NCI-H69 (cell line): Measurements from ENCODE around the gene CAPN9.
"Not testable (repeated sequence)": the region's sequence is repeated elsewhere in the genome, so short reads cannot be mapped to it uniquely, and the experiment has no call there.

ENCODE experiments used
- DNase-seq: peaks from one replicate; lab custom pipeline; 2025; lab: John Stamatoyannopoulos, UW

Gene CAPN9

DNA sequence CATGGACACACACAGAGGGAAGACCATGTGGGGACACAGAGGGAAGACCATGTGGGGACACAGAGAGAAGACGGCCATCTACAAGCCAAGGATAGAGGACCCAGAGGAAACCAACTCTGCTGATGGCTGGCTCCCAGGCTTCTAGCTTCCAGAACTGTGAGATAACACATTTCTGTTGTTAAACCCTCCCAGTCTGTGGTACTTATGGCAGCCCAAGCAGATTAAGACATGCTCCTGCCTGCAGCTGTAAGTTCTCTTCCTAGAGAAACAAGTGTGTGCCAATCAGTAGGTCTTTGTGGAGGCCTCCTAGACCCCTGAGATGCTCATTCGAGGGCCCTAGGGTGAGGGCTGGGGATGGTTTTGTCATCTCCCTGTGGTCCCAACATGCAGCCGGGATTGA is 35.9 kb upstream of the CAPN9 start:
- no peak for DNase-seq

DNA sequence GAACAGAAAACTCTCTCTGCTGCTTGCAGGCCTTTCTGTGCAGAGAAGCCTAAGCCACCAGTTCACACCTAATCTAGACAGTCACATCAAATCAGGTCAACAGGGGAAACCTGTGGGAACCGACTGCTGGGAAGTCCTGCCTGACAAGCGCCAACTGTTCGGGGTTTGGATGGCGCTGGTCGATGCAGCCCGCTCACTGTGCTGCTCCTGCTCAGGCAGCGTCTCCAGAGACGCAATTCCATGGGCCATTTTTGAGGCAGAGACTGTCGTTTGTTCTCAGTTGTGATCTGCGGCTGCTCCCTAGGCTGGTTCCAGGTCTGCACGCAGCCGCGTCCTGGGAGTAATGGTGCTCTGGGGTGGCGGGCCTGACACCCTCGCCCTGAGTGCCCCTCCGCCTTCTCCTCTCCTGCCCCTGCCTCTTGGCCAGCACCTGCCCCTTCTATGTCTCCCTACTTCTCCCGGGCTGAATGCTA is 34.7 kb upstream of the CAPN9 start:
- DNase-seq = no peak

DNA sequence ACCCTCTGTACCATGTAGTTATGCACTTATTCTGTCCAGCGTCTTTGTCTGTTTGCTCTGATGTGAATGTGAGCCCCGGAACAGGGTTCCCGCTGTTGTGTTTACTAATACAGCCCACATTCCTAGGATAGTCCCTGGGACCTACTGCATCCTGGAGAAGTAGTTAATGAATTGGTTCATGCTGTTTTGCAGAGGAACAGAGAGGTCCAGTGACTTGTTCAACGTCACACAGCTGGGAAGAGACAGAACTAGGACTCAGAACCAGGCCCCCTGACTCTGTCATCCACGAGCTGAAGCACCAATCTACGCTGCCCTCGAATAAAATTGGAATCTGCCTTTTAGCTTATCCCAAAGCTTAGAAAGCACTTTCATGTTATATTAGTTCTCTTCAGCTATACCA is 34.0 kb upstream of the CAPN9 start:
- DNase-seq = no peak

DNA sequence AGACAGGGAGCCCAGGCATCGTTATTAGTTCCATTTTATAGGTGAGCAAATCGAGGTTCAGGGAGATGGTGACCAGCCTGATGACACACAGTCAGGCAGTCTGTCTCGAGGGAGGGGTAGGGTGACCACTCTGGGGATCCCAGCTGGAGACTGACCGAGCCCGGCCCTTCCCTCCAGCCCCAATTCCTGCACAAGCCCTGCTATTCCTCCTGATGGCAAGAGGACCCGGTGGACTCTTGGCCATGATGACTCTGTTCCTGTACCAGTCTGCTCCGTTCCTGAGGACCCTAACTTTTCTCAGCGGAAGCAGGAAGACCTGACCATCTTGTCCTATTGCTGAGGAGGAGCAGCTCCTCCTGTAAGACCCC is 33.7 kb upstream of the CAPN9 start:
- DNase-seq = no peak

DNA sequence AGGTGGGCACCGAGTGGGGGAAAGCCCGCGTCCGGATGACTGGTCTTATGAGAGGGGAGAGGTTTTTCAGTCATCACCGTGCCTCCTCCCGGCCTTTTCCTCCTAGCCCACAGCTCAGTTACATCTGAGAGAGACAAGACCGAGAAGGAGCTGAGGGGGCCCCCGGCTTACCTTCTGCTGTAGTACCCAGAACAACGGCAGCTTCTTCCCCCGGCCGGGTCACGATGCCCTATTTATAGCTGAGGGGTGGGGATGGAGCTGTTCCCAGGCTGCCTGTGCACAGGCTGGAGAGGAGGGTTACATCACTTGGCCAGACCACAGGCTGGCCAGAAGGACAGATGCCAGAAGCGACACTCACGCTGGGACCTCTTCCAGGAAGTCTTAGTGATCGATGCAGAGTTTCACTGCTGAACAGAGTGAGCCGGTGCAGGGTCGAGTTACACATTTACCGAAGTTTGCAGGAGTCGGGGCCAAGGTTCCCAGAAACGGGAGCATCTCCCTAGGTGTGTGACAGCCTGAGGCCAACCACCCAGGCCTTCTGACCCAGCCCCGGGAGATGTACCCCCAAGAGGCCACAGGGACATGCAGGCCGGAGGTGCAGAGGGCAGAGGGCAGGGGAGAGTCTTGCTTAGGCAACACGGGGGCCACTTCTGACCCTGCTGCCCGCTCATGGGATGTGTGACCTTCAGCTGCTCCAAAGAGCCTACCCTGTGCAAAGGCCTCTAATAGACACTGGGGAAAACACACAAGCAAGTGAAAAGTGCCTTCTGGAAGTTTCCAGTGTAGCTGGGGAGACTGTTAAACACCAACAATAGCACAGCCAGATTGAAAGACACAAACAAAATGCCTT is 33.0 kb upstream of the CAPN9 start, which contains the start of gene AGT:
Gene AGT, minus strand, starts transcription at position 208 of the 850 bp plus-strand sequence. CDS start 3,299 bp downstream, outside the sequence.
- no peak for DNase-seq

DNA sequence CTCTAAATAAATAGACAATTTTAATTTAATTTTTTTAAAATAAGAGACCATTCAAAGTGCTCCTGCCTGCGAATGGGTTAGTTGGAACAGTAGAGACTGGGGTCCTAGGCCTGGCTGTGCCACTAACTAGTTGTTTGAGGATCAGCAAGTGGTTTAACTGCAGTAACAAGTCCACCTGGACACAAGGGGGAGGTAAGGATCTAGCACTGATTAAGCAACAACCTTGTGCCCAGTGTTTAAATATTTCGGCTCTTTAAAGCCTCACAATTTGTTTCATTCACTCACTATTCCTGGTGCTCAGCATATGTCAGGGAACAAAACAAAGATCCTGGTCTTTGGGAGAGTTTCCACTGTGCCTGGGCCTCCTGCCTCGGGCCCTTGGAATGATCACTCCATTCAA is 31.7 kb upstream of the CAPN9 start:
- DNase-seq = peak; percentile 21

DNA sequence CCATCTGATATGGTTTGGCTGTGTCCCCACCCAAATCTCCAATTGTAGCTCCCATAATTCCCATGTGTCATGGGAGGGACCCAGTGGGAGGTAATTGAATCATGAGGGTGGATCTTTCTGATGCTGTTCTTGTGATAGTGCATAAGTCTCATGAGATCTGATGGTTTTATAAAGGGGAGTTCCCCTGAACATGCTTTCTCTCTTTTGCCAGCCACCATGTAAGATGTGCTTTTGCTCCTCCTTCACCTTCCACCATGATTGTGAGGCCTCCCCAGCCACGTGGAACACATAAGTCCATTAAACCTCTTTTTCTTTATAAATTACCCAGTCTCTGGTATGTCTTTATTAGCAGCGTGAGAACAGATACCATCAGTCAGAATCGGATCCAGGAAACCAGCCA is 30.7 kb upstream of the CAPN9 start:
- not testable (repeated sequence) for DNase-seq

DNA sequence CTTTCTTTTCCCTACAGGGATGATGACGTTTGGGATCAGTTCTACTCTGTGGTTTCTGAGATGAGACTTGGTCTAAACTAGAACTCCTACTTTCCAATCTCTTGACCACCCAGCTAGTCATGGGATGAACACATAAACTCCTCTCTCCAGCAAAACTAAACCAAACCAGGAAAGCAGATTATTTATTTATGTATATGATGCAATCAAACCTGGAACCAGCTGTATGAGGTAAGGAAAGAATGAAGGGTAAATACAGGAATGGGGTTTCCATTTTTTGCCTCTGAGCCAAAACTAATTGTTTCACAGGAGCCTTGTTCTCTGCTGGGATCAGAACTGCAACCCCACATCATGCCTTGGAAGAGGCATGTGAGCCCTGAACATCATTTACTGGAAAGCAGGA is 29.9 kb upstream of the CAPN9 start:
- DNase-seq = no peak

DNA sequence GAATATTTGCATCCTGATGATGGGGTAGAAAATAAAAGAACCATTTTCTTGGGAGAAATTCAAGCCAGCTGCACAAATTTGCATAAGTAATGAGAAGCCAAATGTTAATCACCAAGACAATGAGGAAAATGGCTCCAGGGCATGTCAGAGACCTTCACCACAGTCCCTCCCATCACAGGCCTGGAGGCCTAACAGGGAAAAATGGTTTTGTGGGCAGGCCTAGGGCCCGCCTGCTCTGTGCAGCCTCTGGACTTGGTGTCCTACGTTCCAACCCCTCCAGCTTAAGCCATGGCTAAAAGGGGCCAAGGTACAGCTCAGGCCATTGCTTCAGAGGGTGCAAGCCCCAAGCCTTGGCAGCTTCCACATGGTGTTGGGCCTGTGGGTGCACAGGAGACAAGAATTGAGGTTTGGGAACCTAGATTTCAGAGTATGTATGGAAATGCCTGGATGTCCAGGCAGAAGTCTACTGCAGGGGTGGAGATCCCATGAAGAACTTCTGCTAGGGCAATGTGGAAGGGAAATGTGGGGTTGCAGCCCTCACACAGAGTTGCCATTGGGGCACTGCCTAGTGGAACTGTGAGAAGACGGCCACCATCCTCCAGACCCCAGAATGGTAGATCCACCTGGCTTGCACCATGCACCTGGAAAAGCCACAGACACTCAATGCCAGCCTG is 25.2 kb upstream of the CAPN9 start:
- DNase-seq = not testable (repeated sequence)

DNA sequence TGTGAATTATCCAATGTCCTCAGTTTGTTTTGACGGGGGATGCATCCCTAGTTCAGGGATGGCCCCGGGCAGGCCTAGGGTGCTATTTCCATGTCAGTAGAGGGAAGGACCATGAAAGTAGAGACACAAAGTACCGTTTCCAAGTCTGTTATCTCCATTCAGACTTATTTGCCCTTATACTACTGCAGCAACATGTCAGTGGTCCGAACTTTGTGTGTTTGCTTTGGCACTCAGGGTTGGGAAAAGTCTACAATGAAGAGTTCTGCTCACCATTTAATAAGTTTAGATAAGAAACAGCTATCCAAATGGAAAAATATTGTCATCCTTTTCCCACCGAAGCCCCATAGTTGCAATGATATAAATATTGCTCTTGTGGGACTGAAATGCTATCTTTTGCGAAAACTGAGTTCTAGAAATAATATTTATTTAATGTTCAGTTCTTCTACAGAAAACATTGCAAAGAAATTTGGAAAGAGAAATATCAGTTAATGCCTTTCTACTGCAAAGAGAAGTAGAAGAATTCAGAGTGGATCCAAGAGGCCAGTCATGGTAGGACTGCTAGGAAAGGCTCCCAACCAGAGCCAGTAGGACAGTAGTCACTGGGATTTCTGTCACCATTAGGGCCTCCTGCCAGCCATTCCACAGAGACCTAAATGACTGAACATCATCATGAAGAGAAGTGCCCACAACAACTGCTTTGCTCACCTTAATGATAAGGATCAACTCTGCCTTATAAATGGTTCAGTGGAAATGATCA is 21.8 kb upstream of the CAPN9 start:
- no peak for DNase-seq

DNA sequence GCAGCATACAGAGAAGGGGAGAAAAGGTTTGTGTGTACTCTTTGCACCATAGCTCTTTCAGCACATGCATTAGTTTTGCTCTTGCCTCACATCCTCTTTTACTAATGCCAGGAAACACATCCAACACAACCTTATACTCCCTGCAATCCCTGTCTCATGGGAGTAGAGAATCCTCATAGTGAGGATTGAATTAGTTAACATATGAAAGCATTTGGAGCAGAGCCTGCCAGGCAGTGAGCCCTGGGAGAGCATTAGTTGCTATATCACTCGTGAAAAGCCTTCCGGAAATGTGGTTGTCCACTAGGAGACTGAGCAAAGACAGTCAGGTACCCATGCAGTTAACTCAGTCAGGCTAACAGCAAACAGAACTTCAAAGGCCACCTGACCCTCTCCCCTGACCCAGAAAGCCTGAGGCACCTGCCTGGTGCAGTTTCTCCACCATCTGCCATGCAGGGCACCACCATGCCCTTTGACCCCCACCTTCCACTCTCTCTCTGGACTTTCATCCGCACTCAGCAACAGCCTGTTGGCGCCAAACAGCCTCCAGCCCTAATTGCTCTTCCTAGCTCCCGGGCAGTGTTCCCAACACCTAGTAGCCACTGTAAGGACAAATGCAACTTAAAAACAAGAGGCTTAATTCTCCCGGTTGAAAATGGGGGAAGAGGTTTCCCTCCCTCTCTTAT is 18.3 kb upstream of the CAPN9 start:
- peak; percentile 79 for DNase-seq

DNA sequence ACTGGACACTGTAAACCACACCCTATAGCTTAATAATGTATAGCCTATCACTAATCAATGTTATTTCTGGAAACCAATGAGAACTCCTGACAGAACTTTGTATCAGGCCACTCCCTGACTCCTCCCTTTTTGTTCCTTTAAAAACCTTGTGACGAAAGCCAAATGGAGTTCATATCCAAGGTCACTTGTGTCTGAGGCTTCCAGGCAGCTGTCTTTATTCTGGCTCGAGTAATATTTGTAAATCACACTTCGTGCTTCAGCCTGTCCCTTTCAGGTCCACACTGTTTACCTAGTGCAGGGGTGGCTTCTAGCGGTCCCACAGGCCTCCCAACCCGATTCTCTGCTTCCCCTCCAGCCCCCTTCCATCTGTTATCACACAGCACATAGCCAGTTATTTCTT is 16.2 kb upstream of the CAPN9 start:
- peak; percentile 81 for DNase-seq

DNA sequence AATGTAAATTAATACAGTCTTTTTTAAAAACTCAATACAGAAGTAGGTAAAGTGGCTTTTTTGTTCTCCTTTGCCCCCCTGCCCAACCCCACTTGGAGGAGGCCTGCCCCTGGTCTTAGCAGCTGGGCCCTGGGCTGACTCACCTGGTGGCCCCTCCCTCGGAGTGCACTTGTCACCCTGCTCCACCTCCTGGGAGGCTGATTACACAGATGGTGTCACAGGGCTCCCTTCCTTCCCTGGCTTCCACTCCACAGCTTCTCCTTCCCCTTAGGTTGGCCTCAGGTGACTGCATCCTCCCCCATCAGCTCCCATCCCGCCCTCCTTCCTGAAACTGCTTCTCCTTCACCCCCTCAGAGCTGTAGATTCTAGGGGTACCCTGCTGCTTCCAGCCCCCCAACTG is 11.7 kb upstream of the CAPN9 start:
- peak; percentile 94 for DNase-seq

DNA sequence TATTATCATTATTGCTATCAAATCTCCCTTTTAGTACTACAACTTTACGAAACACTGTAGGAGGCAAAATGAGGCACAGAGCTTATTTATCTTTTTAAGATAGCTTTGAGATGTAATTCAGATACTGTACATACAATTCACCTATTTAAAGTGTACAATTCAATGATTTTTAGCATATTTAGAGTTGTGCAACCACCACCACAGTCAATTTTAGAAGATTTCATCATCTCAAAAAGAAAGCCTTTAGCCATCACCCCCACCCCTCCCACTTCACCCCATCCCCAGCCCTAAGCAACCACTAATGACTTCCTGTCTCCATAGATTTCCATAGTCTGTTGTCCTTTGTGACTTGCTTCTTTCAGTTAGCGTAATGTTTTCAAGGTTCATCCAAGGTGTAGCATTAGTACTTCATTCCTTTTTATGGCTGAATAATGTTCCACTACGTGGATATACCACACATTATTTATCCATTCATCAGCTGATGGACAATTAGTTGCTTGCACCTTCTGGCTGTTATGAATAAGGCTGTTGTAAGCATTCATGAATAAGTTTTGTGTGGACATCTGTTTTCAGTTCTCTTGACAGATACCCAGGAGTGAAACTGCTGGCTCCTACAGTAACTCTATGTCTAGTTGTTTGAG is 9.4 kb upstream of the CAPN9 start:
- no peak for DNase-seq

DNA sequence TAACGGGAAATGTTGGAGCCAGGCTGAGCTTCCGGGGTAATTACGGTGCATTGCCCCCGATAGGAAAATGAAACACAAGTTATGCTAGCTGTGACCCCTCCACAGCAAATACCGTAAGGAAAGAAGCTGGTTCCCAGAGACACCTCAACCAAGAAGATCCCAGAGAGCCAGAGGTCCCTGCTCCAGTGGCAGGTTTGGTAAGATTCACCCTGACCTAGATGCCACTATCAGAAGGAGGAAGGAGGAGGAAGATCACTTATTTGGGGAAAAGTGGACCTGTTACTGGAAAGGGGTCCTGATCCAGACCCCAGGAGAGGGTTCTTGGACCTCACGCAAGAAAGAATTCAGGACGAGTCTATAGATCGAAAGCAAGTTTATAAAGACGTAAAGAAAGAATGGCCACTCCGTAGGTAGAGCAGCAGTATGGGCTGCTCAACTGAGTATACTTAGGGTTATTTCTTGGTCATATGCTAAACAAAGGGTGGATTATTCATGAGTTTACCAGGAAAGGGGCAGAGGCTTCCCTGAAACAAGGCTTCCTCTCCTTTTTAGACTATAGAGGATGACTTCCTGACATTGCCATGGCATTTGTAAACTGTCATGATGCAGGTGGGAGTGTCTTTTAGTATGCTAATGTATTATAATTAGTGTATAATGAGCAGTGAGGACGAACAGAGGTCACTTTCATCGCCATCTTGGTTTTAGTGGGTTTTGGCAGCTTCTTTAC is 7.5 kb upstream of the CAPN9 start:
- no peak for DNase-seq

DNA sequence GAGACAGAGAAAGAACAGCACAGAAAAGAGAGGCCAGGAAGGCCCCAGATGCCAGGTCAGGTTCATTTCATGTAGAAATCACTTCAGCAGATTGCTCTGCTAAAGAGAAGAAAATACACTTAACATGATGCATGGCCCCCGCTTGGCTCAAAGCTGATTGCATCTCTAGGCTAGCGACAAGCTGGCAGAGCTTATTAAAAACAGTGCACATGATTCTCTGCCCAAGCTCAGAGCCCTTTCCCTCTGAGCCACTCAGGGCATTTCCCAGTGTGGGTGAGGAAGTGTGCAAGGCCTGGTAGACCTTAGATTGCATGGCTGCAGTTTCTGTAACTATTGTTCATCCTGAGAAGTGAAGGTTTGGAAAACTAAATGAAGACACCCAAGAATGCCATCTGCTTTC is 3.3 kb upstream of the CAPN9 start:
- DNase-seq = peak; percentile 63

DNA sequence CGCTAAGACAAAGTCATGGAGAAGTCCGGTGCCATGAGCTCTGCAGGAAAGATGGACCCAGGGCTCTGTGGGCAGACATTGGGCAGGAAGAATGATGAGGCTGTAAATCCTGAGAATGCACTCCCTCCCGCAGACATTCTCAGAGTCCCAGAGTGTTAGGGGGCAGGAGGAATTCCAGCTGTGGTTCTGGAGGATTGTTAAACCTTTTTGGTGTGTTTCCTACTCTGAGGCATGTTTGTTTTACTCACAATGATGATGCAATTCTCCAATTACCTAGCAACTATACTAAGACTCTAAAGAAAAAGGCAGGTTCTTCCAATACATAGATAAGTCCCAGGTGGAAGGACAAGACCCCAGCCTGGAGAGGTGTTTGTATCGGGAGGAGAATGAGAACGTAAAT is 2.8 kb upstream of the CAPN9 start:
- DNase-seq = peak; percentile 64

DNA sequence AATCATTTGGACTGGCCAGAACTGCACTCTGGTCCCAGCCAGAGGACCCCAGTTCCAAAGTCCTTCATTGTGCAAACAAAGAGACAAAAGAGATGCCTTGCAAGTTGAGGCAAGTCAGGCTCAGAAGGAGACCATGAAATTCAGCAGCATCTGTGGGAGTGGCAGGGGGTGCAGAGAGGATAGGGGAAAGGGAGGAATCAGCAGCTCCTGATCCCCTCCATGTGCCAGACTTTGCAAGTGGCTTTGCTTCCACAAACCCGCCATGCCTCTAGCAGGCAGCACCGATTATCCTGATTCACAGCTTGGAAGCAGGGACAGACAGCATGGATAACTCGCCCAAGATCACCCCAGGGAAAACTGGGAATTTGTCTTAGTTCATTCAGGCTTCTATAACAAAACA is 2.1 kb upstream of the CAPN9 start:
- peak; percentile 93 for DNase-seq

DNA sequence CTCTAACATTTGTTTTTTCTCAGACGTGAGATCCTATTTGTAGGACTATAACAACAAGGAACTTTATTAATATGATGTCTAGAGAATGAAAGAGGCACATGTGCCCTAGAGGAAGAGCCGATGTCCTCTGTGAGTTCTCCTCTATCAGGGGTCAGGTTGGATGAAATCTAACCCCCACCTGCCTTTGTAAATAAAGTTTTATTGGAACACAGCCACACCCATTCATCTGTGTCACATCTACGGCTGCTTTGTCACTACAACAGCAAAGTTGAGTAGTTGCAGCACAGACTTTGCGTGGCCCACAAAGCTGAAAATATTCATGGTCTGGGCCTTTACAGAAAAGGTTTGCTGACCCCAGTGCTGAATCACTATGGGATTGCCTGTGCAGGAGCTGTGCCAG is 571 bp upstream of the CAPN9 start:
- DNase-seq = peak; percentile 66

DNA sequence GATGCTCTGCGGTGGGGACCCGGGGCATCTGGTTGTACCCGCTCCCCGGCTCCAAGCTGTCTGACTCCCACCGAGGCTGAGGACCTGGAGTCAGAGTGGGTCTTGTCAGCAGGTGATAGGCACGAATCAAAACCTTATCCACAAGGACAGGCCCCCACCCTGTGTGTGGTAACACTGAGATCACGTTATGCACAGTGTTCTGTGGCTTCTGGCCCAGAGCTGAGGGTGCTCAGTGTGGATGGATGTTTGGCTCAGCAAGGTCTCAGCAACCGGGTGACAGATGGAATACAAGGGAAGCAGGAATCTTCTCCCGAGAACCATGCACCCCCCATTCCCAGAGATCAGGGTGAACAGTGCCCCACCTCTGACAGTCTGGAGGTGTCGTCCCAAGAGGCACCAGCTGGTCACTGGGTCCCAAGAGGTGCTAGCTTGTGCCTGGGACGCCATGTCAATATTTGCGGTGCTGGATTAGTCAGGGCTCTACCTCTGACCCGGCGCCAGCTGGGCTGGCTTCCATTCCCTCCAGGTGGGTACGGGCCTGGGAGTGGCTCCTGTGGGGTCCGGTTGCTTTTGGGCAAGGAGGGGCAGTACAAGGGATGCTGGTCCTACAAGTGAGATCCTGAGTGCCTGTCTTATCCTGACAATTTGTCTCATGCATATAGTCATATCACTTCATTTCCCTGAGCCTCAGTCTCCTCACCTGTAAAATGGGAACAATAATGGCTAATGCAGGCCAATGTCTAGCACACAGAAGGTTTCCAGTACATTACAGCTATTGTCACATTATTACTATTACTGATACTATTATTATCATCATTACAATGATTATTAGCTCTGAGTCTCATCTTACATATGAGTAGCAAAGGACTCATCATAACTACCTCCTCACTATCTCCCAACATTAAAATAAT is 957 bp downstream of the CAPN9 start:
- peak; percentile 58 for DNase-seq
